AG09319 (cell line): ENCODE measurements around the gene ZNF350.

Experiments used
- DNase-seq: peaks from one replicate; pipeline ENCODE4 v3.0.0-alpha.2; 2010; ENCODE audit warnings: low read depth; ENCODE audit errors: extremely low read depth
- CTCF ChIP-seq: IDR thresholded peaks from 2 replicates; pipeline ENCODE4 v1.5.1; 2011; ENCODE audit warnings: low read depth, mild to moderate bottlenecking, inconsistent platforms, low read length, moderate library complexity

The ZNF350 gene

DNA sequence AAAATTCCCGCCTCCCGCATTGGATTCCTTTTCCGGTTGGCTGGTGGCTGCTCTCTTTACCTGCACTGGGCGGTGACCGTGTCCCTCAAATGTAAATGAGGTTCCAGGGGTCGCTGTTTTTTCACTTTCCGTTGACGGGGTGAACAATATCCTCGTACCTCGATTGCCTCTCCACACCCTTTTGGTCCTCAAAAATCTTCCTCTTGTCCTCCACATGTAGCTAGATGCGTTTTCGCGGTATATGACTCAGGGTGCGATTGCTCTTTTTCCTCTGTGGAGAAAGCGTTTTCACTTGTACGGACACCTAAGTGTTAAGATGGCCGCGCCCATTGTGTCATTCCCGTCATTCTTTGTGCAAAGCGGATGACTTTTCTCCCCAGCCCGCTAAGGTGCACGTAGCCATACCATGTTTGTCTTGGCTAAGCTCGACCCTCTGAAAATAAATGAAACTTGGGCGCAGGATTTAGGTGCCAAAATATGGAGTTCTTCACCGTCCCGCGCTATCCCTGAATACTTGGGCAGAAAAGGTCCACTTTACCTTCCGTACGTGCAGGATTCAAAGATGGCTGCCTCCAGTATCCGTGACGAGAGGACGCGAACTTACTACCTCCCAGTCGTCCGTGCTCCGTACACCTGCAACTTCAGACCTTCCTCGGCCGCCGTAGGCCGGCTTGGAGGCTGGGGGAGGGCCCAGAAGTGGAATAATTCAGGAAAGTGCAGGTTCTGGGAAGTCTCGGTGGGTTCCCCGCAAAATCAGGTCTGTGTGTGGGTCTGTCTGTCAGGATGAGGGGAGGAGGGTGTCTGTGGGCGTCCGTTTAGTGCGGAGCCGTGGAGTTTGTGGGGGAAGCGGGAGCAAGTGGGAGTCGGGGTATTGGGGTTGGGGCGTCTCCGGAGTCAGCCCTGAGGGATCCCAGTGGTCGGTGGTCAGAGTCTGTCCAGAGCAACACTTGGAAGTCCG, 59.6 kb downstream of the ZNF350 start, which contains the start of gene ZNF613:
Gene ZNF613 (plus strand): TSS at position 689 of the 958 bp plus-strand sequence. CDS start 8,749 bp downstream, outside the sequence.
- peak; percentile 67 for DNase-seq

DNA sequence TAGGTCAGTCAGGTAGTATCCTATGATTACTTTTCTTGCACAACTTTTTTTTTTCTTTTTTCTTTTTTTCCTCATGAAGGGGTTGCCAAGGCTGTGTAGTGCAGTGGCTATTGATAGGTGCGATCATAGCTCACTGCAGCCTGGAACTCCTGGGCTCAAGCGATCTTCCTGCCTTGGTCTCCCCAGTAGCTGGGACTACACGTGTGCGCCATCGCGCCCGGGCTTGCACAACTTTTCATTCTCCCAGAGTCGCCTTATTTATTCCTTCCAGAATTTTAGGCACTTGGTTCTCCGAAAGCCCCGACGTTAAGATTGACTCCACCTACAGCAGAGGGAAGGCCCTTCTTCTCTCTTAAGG, 60.2 kb downstream of the ZNF350 start:
- no peak for TF ChIP-seq CTCF
- DNase-seq: no peak

More for the DNA sequence above, 59.6 kb downstream of the ZNF350 start, which contains the start of gene ZNF613:
- peak; percentile 23 for TF ChIP-seq CTCF

DNA sequence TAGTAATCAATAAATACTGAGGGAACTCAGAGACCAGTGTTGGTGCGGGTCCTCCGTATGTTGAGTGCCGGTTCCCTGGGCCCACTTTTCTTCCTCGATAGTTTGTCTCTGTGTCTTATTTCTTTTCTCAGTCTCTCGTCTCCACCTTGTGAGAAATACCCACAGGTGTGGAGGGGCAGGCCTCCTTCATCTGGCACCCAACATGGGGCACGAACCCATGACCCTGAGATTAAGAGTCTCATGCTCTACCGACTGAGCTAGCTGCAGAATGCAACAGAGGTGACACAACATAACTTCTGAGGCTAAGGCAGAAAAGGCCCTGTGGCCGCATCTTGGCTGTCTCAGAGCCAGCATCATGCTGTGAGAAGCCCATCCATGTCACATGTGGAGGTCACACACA, 64.7 kb downstream of the ZNF350 start:
- no peak for DNase-seq

GRCh38 chr19:51919606-51920005, 67.0 kb downstream of the ZNF350 start:
- DNase-seq: no peak
- no peak for TF ChIP-seq CTCF

More for the DNA sequence above, 64.7 kb downstream of the ZNF350 start:
- TF ChIP-seq CTCF: no peak

GRCh38 chr19:51916167-51916566, 70.5 kb downstream of the ZNF350 start:
- no peak for TF ChIP-seq CTCF

DNA sequence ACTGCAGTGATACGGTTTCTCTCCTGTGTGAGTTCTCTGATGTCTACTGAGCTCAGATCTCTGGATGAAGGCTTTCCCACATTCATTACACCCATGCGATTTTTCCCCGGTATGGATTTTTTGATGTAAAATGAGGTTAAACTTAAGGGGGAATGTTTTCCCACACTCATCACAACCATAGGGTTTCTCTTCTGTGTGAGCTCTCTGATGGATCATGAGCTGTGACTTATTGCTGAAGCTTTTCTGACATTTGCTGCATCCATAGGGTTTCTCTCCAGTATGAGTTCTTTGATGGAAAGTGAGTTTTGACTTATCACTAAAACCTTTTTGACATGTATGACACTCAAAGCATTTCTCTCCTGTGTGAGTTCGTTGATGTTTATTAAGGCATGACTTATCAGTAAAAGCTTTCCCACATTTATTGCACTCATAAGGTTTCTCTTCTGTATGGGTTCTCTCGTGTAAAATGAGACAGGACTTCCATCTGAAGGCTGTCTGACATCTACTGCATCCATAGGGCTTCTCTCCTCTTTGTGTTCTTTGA, 71.2 kb downstream of the ZNF350 start:
- TF ChIP-seq CTCF: no peak
- DNase-seq: no peak

More at GRCh38 chr19:51916167-51916566, 70.5 kb downstream of the ZNF350 start:
- DNase-seq: no peak
